Lower lobe of right lung (tissue), 2 donors: ENCODE measurements around the gene CDC42BPB. TPM values are rescaled to one million over a fixed set of nuclear protein-coding genes. Genes with fewer than 3 reads are reported as not detected.

Experiments
- ATAC-seq, 2 donors: fragments of 200-7000 bp; cut with Tn5 transposase; one replicate each; pipeline ENCODE4 v1.9.1; 2020 to 2022; ENCODE audit warnings: mild to moderate bottlenecking in 2 of 2, moderate library complexity in 2 of 2
- DNase-seq: peaks from one replicate; pipeline ENCODE4 v3.0.0-alpha.2; 2020
- H3K27ac ChIP-seq: fragments of 200-600 bp; one replicate; pipeline ENCODE4 v1.8.0; 2022
- H3K27me3 ChIP-seq: fragments of 200-600 bp; one replicate; pipeline ENCODE4 v1.8.0; 2022; ENCODE audit warnings: low read depth
- H3K36me3 ChIP-seq: fragments of 200-600 bp; one replicate; pipeline ENCODE4 v1.8.0; 2022; ENCODE audit warnings: mild to moderate bottlenecking
- H3K4me1 ChIP-seq: fragments of 200-600 bp; one replicate; pipeline ENCODE4 v1.8.0; 2022
- H3K4me3 ChIP-seq: fragments of 200-600 bp; one replicate; pipeline ENCODE4 v1.8.0; 2022; ENCODE audit warnings: mild to moderate bottlenecking
- H3K9me3 ChIP-seq: fragments of 200-600 bp; one replicate; pipeline ENCODE4 v1.8.0; 2022
- CTCF ChIP-seq: fragments of 200-600 bp; IDR thresholded peaks from one replicate; pipeline ENCODE4 v1.8.0; 2022; ENCODE audit warnings: antibody characterized with exemption, mild to moderate bottlenecking
- intact Hi-C: fragments of 100-400 bp; cut with DNase I; formaldehyde crosslinking; loops from one replicate; pipeline ENCODE4 v1.11.0; 2022
- total RNA-seq: library from RNA; stranded (reverse); fragmentation: NEBNext Ultra II Directional; extraction: Animal tissue kit (Norgen Biotek cat#: 25700); gene quantifications from one replicate; pipeline ENCODE4 v1.2.1, GENCODE V29; 2021
- donor health status: DM: no; HTN: yes; CAD: no; lungs with severe emphysema.

Gene CDC42BPB
- total RNA-seq, 1 donor from 2014 or later, result 114 TPM

- DNase-seq, result no peak
- Histone ChIP-seq H3K4me1 (peaks cover 6% of the 10 kb centered on the region), H3K27ac (no peak overlapping the region), H3K36me3 (peaks cover 86% of the 10 kb centered on the region), H3K4me3 (no peak overlapping the region), H3K27me3 (no peaks in the 10 kb centered on the region), H3K9me3 (no peaks in the 10 kb centered on the region)
- TF ChIP-seq CTCF, result no peak
- ATAC-seq, result no peak
- intact Hi-C loops, result no loop called here
Measured at GRCh38 chr14:103002578-103003350, 54.6 kb downstream of the CDC42BPB start.

- Histone ChIP-seq H3K36me3 (peaks cover 86% of the 10 kb centered on the region), H3K27me3 (no peaks in the 10 kb centered on the region), H3K27ac (no peak overlapping the region), H3K4me1 (no peaks in the 10 kb centered on the region), H3K9me3 (no peaks in the 10 kb centered on the region), H3K4me3 (no peak overlapping the region)
- TF ChIP-seq CTCF, result no peak
- DNase-seq, result no peak
- ATAC-seq, result no peak
- intact Hi-C loops, result no loop called here
Measured at GRCh38 chr14:103001651-103002396, 55.5 kb downstream of the CDC42BPB start.

- Histone ChIP-seq H3K27me3 (no peaks in the 10 kb centered on the region), H3K27ac (no peak overlapping the region), H3K9me3 (no peaks in the 10 kb centered on the region), H3K36me3 (peaks cover 82% of the 10 kb centered on the region), H3K4me1 (no peaks in the 10 kb centered on the region), H3K4me3 (no peak overlapping the region)
- ATAC-seq (no peak), DNase-seq (no peak)
- TF ChIP-seq CTCF, result no peak
- intact Hi-C loops, result no loop called here
Measured at GRCh38 chr14:103001226-103001625, 56.1 kb downstream of the CDC42BPB start.

GRCh38 chr14:103000291-103000921, 56.9 kb downstream of the CDC42BPB start:
- no peaks in the 10 kb centered on the region for H3K9me3 ChIP-seq
- no peak for TF ChIP-seq CTCF
- no peak overlapping the region for H3K27ac ChIP-seq
- ATAC-seq (no peak), DNase-seq (no peak)
- no peak overlapping the region for H3K4me3 ChIP-seq
- intact Hi-C loops, result no loop called here
- no peaks in the 10 kb centered on the region for H3K4me1 ChIP-seq
- no peaks in the 10 kb centered on the region for H3K27me3 ChIP-seq
- peaks cover 81% of the 10 kb centered on the region for H3K36me3 ChIP-seq

GRCh38 chr14:102999227-102999895, 58.0 kb downstream of the CDC42BPB start:
- ATAC-seq, result no peak
- H3K27ac ChIP-seq, result no peak overlapping the region
- H3K4me1 ChIP-seq, result no peaks in the 10 kb centered on the region
- intact Hi-C loops, result no loop called here
- no peaks in the 10 kb centered on the region for H3K9me3 ChIP-seq
- H3K27me3 ChIP-seq, result no peaks in the 10 kb centered on the region
- H3K4me3 ChIP-seq, result no peak overlapping the region
- H3K36me3 ChIP-seq, result peaks cover 85% of the 10 kb centered on the region
- DNase-seq, result no peak
- TF ChIP-seq CTCF, result no peak
